Mammary epithelial cell (primary cell): ENCODE measurements around the gene ATRIP.

Experiments
- CTCF ChIP-seq, 2 donors: IDR thresholded peaks in 1 of 2; conservative IDR thresholded peaks in 1 of 2; 2 replicates each; pipeline ENCODE4 v1.5.1; 2011 to 2012; ENCODE audit warnings: inconsistent platforms in 2 of 2, low read length in 2 of 2, mild to moderate bottlenecking in 2 of 2, control low read depth in 1 of 2, low read depth in 1 of 2; ENCODE audit not compliant: insufficient read depth in 1 of 2; ENCODE audit errors: extremely low read depth in 1 of 2
- EZH2 ChIP-seq: IDR thresholded peaks from 2 replicates; pipeline ENCODE4 v1.6.1; 2012; ENCODE audit warnings: low read length, inconsistent platforms, borderline replicate concordance

DNA sequence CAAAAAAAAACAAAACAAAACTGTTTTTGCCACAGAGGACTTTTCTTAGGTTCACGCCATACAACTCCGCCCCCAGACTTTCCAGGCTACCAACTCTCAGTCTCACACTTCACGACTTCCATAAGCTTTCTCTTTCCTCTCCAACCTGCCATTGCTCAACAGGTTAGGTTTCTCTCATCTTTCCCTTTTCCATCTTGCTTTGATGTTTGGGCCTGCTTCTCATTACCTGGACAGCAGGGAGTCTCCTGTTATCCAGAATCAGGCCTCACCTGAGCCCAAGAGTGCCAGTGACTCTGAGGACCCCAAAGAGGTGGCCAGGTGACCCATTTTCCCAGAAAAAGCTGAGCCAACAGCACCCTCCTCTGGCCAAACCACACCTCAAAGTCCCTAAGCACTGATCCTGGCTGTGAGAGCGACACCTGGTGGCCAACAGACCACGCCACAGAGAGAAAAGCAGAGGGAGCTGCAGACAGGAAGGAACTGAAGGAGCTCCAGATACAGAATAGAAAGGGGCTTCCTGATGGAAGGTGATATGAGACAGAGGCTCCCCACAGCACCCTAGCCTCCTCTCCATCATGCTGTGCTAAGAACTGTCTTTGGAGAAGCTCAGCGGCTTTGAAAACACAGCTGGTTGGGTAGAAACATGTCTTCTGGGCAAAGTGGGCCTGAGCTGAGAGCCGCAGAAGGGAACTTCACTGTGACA, 10.6 kb upstream of the ATRIP start:
- TF ChIP-seq CTCF (conservative IDR thresholded peaks at IDR 0.05 in 1 of 2, IDR thresholded peaks at IDR 0.05 in 1 of 2; ENCODE audit: extremely low read depth in 1 of 2, insufficient read depth in 1 of 2, low read depth in 1 of 2, low read length in 2 of 2) (peak; percentile 100), EZH2 (no peak)
